Transverse colon (tissue), 4 donors: Measurements from ENCODE around the gene DUSP23.

Source experiments
- EP300 ChIP-seq: sonication (generic); formaldehyde crosslinking; IDR thresholded peaks from one replicate; pipeline ENCODE4 v1.6.1; 2017; ENCODE audit warnings: antibody characterized with exemption, low read depth
- POLR2AphosphoS5 ChIP-seq, 3 donors: sonication (generic); formaldehyde crosslinking; IDR thresholded peaks; one replicate each; pipeline ENCODE4 v1.6.1; 2016; ENCODE audit warnings: antibody characterized with exemption in 3 of 3
- TF ChIP-seq, protein P1 (sequence below), 5 experiments: fragments of 200-600 bp in 3 of 5; fragments of 450-650 bp in 2 of 5; sonication (generic) in 3 of 5; IDR thresholded peaks; 1 replicate in 2 of 5; 2 replicates in 3 of 5; pipeline ENCODE4 v1.5.1; 2016 to 2017; ENCODE audit warnings: antibody characterized with exemption in 5 of 5, inconsistent platforms in 3 of 5, mild to moderate bottlenecking in 2 of 5, moderate library complexity in 1 of 5

DNA sequence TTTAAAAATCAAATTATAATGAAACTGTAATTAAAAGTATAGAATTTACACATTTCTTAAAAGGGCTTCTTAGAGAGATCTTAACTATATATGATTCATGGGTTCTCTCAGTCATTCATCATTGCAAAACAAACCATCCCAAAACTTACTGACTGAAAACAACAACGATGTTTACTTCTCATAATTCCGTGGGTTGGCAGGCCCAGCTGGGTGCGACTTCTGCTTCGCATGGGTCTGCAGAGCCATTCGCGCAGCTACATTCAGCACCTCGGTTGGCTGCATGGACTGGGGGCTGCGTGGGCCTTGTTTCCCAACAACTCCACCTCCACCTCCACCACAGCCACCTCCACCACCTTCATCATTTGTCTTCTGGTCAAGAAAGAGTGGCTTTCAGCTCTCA, 50.0 kb downstream of the DUSP23 start:
- TF ChIP-seq, protein P1, sequence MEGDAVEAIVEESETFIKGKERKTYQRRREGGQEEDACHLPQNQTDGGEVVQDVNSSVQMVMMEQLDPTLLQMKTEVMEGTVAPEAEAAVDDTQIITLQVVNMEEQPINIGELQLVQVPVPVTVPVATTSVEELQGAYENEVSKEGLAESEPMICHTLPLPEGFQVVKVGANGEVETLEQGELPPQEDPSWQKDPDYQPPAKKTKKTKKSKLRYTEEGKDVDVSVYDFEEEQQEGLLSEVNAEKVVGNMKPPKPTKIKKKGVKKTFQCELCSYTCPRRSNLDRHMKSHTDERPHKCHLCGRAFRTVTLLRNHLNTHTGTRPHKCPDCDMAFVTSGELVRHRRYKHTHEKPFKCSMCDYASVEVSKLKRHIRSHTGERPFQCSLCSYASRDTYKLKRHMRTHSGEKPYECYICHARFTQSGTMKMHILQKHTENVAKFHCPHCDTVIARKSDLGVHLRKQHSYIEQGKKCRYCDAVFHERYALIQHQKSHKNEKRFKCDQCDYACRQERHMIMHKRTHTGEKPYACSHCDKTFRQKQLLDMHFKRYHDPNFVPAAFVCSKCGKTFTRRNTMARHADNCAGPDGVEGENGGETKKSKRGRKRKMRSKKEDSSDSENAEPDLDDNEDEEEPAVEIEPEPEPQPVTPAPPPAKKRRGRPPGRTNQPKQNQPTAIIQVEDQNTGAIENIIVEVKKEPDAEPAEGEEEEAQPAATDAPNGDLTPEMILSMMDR (IDR thresholded peaks at IDR 0.05): no peak
- no peak for TF ChIP-seq POLR2AphosphoS5 (IDR thresholded peaks at IDR 0.05)
- no peak for TF ChIP-seq EP300
